ENCODE measurements around the gene PHLDB1. TPM values are rescaled to one million over a fixed set of nuclear protein-coding genes. Genes with fewer than 3 reads are reported as not detected.

The PHLDB1 gene
- polyA plus RNA-seq, 1 donor (not counting 4 experiments of a cell fraction or from before 2014, with no cell fraction given) = 35.0 TPM

GRCh38 chr11:118615282-118615975 lies 8.0 kb downstream of the PHLDB1 start:
- Histone ChIP-seq H3K36me3 (ENCODE audit: control insufficient read depth in 2 of 2, extremely low read depth in 1 of 2, insufficient read depth in 2 of 2, low read length in 2 of 2) (peaks cover 0 to 3% of the 10 kb centered on the region in 2 experiments), H3K4me1 (ENCODE audit: control insufficient read depth, extremely low read depth, insufficient read depth, low read length) (peaks cover 30% of the 10 kb centered on the region), H2AFZ (ENCODE audit: control insufficient read depth, low read length) (no peak overlapping the region), H4K20me1 (ENCODE audit: control insufficient read depth, extremely low read depth, insufficient read depth, low read length) (no peaks in the 10 kb centered on the region), H3K27me3 (ENCODE audit: control insufficient read depth, extremely low read depth, insufficient read depth, low read length) (no peaks in the 10 kb centered on the region), H3K9me1 (ENCODE audit: control insufficient read depth, extremely low read depth, insufficient read depth, low read length) (no peaks in the 10 kb centered on the region), H3K9me3 (ENCODE audit: control insufficient read depth, low read depth, low read length) (no peaks in the 10 kb centered on the region), H3K27ac (ENCODE audit: control insufficient read depth, insufficient read depth, low read length) (no peak overlapping the region), H3K4me3 (ENCODE audit: control insufficient read depth in 2 of 3, extremely low read depth in 1 of 3, insufficient read depth in 2 of 3, low read depth in 1 of 3, low read length in 3 of 3) (no peak overlapping the region), H3K9ac (ENCODE audit: control insufficient read depth, extremely low read depth, insufficient read depth, low read length) (no peak overlapping the region), H3K79me2 (ENCODE audit: control insufficient read depth, insufficient read depth, low read length) (no peaks in the 10 kb centered on the region), H3K4me2 (ENCODE audit: control insufficient read depth, extremely low read depth, insufficient read depth, low read depth, low read length) (no peak overlapping the region)
- dilution Hi-C loops (cut with MboI; ENCODE audit: extremely low pct_ligation_motif_present, low sequenced_read_pairs) = no loop called here
- no peak for DNase-seq (ENCODE audit: low read depth, low spot score)
- no peak for TF ChIP-seq CTCF (optimal IDR thresholded peaks at IDR 0.05 in 1 of 3, IDR thresholded peaks at IDR 0.05 in 1 of 3, conservative IDR thresholded peaks at IDR 0.05 in 1 of 3; ENCODE audit: extremely low read depth in 1 of 3, insufficient read depth in 2 of 3, low read length in 3 of 3)
- no peak for TF ChIP-seq EZH2 (IDR thresholded peaks at IDR 0.05; ENCODE audit: low read length)
- no peak for FAIRE-seq

- Histone ChIP-seq H3K9me3 (ENCODE audit: control insufficient read depth, low read depth, low read length) (no peaks in the 10 kb centered on the region), H3K27ac (ENCODE audit: control insufficient read depth, insufficient read depth, low read length) (no peak overlapping the region), H3K4me3 (ENCODE audit: control insufficient read depth in 2 of 3, extremely low read depth in 1 of 3, insufficient read depth in 2 of 3, low read depth in 1 of 3, low read length in 3 of 3) (no peak overlapping the region), H2AFZ (ENCODE audit: control insufficient read depth, low read length) (no peak overlapping the region), H3K4me1 (ENCODE audit: control insufficient read depth, extremely low read depth, insufficient read depth, low read length) (peaks cover 35% of the 10 kb centered on the region), H3K79me2 (ENCODE audit: control insufficient read depth, insufficient read depth, low read length) (no peaks in the 10 kb centered on the region), H4K20me1 (ENCODE audit: control insufficient read depth, extremely low read depth, insufficient read depth, low read length) (no peaks in the 10 kb centered on the region), H3K4me2 (ENCODE audit: control insufficient read depth, extremely low read depth, insufficient read depth, low read depth, low read length) (no peak overlapping the region), H3K9ac (ENCODE audit: control insufficient read depth, extremely low read depth, insufficient read depth, low read length) (no peak overlapping the region), H3K9me1 (ENCODE audit: control insufficient read depth, extremely low read depth, insufficient read depth, low read length) (no peaks in the 10 kb centered on the region), H3K27me3 (ENCODE audit: control insufficient read depth, extremely low read depth, insufficient read depth, low read length) (no peaks in the 10 kb centered on the region), H3K36me3 (ENCODE audit: control insufficient read depth in 2 of 2, extremely low read depth in 1 of 2, insufficient read depth in 2 of 2, low read length in 2 of 2) (peaks cover 0 to 3% of the 10 kb centered on the region in 2 experiments)
- no peak for FAIRE-seq
- dilution Hi-C loops (cut with MboI; ENCODE audit: extremely low pct_ligation_motif_present, low sequenced_read_pairs) = no loop called here
- TF ChIP-seq EZH2 (IDR thresholded peaks at IDR 0.05; ENCODE audit: low read length) (no peak), CTCF (optimal IDR thresholded peaks at IDR 0.05 in 1 of 3, IDR thresholded peaks at IDR 0.05 in 1 of 3, conservative IDR thresholded peaks at IDR 0.05 in 1 of 3; ENCODE audit: extremely low read depth in 1 of 3, insufficient read depth in 2 of 3, low read length in 3 of 3) (no peak)
- no peak for DNase-seq (ENCODE audit: low read depth, low spot score)
Observed at GRCh38 chr11:118615976-118616371, 8.6 kb downstream of the PHLDB1 start.

All from keratinocyte (primary cell).